Caco-2 (cell line): ENCODE results near the gene OSBPL2. TPM values are rescaled to one million over a fixed set of nuclear protein-coding genes. Genes with fewer than 3 reads are reported as not detected.

Source experiments
- BruUV-seq: library from RNA; stranded (reverse); fragments of 400-500 nt; replicated peaks from 2 replicates; lab custom pipeline; 2021; lab: Mats Ljungman, UMichigan
- CTCF ChIA-PET: fragments of 300-600 bp; sonication (Branson Sonifier 250); formaldehyde crosslinking; loops from one replicate; lab custom pipeline; 2022; ENCODE audit warnings: antibody characterized with exemption; lab: Charles Lee
- POLR2A ChIA-PET: fragments of 300-600 bp; sonication (Branson Sonifier 250); formaldehyde crosslinking; loops from one replicate; lab custom pipeline; 2022; ENCODE audit warnings: antibody characterized with exemption; lab: Charles Lee
- DNase-seq, 2 experiments: peaks; one replicate each; pipeline versions ENCODE4 v3.0.0 to v3.0.0-alpha.2; 2020 to 2022
- H3K27me3 ChIP-seq: replicated peaks from 2 replicates; pipeline ENCODE4 v1.6.0; 2011; ENCODE audit warnings: low read length; ENCODE audit not compliant: control insufficient read depth, insufficient read depth
- H3K36me3 ChIP-seq: 2 replicates; pipeline ENCODE4 v1.5.1; 2011; ENCODE audit warnings: low read length; ENCODE audit not compliant: control insufficient read depth, insufficient read depth
- H3K4me1 ChIP-seq: fragments of 250-450 bp; sonication (Bioruptor Pico); 2 replicates; pipeline ENCODE4 v1.5.1; 2020; ENCODE audit warnings: mild to moderate bottlenecking
- H3K4me3 ChIP-seq: 2 replicates; pipeline ENCODE4 v1.5.1; 2011; ENCODE audit warnings: low read depth, mild to moderate bottlenecking, control low read depth, low read length
- H3K9me3 ChIP-seq: fragments of 250-450 bp; sonication (Bioruptor Pico); 2 replicates; pipeline ENCODE4 v1.5.1; 2020; ENCODE audit warnings: mild to moderate bottlenecking, moderate library complexity
- H3K27ac Mint-ChIP-seq: one replicate; pipeline ENCODE4 v1.8.0; 2022; ENCODE audit warnings: mixed read lengths; ENCODE audit not compliant: unreplicated experiment
- H3K27me3 Mint-ChIP-seq: one replicate; pipeline ENCODE4 v1.8.0; 2022; ENCODE audit warnings: mixed read lengths; ENCODE audit not compliant: insufficient read depth, unreplicated experiment
- H3K36me3 Mint-ChIP-seq: one replicate; pipeline ENCODE4 v1.8.0; 2022; ENCODE audit warnings: mild to moderate bottlenecking, mixed read lengths; ENCODE audit not compliant: insufficient read depth, unreplicated experiment
- H3K4me1 Mint-ChIP-seq: one replicate; pipeline ENCODE4 v1.8.0; 2022; ENCODE audit warnings: low read depth, mixed read lengths; ENCODE audit not compliant: unreplicated experiment
- H3K4me3 Mint-ChIP-seq: one replicate; pipeline ENCODE4 v1.8.0; 2022; ENCODE audit warnings: mild to moderate bottlenecking, moderate library complexity, mixed read lengths; ENCODE audit not compliant: unreplicated experiment
- H3K9me3 Mint-ChIP-seq: one replicate; pipeline ENCODE4 v1.8.0; 2022; ENCODE audit warnings: mixed read lengths; ENCODE audit not compliant: unreplicated experiment
- intact Hi-C: fragments of 100-400 bp; cut with micrococcal nuclease; formaldehyde crosslinking; loops from one replicate; pipeline ENCODE4 v1.10.0; 2022; ENCODE audit not compliant: unreplicated experiment
- total RNA-seq: library from RNA; stranded (reverse); gene quantifications from 2 replicates; pipeline ENCODE4 v1.2.3, GENCODE V29; 2022
- TF ChIP-seq, protein P1 (sequence below), 2 experiments: fragments of 200-600 bp in 1 of 2; IDR thresholded peaks; 1 replicate in 1 of 2; 2 replicates in 1 of 2; pipeline versions ENCODE4 v1.5.1 to v1.8.0; 2011 to 2022; ENCODE audit warnings: antibody characterized with exemption in 1 of 2, control low read depth in 1 of 2, inconsistent platforms in 1 of 2, low read depth in 1 of 2, low read length in 1 of 2, mild to moderate bottlenecking in 1 of 2, moderate library complexity in 1 of 2; ENCODE audit not compliant: insufficient read depth in 1 of 2, severe bottlenecking in 1 of 2, unreplicated experiment in 1 of 2

The OSBPL2 gene
- total RNA-seq, 1 experiment from 2014 or later: 132 TPM

DNA sequence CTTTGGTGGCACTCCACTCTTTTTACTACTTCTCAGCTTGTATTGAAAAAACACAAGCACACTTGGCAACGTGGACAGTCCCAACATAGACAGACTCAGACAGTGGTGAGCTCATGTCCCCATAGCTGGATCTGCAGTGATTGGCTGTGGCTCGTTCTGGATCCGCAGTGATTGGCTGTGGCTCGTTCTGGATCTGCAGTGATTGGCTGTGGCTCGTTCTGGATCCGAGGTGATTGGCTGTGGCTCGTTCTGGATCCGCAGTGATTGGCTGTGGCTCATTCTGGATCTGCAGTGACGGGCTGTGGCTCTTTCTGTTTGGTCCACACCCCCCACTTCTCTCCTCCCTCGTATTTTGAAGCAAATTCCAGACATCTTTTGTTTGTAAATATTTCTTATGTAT, 28.0 kb downstream of the OSBPL2 start:
- peaks cover 11% of the 10 kb centered on the region for H3K36me3 ChIP-seq
- ChIA-PET CTCF (interaction anchor here (0.5 kb wide), 1 partner anchor 215 kb away, joined by 3 read pairs; no protein-coding TSS in a partner anchor), POLR2A (interaction anchor here (0.8 kb wide), 1 partner anchor 1898 kb away, joined by 5 read pairs; no protein-coding TSS in a partner anchor)
- DNase-seq: peak in 1 of 2 experiments; percentile 47
- H3K4me3 ChIP-seq: no peak overlapping the region
- intact Hi-C loops: no loop called here
- no peak overlapping the region for H3K27ac Mint-ChIP-seq
- no peaks in the 10 kb centered on the region for H3K27me3 Mint-ChIP-seq
- peaks cover 8% of the 10 kb centered on the region for H3K4me1 Mint-ChIP-seq
- TF ChIP-seq, protein P1, sequence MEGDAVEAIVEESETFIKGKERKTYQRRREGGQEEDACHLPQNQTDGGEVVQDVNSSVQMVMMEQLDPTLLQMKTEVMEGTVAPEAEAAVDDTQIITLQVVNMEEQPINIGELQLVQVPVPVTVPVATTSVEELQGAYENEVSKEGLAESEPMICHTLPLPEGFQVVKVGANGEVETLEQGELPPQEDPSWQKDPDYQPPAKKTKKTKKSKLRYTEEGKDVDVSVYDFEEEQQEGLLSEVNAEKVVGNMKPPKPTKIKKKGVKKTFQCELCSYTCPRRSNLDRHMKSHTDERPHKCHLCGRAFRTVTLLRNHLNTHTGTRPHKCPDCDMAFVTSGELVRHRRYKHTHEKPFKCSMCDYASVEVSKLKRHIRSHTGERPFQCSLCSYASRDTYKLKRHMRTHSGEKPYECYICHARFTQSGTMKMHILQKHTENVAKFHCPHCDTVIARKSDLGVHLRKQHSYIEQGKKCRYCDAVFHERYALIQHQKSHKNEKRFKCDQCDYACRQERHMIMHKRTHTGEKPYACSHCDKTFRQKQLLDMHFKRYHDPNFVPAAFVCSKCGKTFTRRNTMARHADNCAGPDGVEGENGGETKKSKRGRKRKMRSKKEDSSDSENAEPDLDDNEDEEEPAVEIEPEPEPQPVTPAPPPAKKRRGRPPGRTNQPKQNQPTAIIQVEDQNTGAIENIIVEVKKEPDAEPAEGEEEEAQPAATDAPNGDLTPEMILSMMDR (IDR thresholded peaks at IDR 0.05; ENCODE audit: insufficient read depth in 1 of 2, low read depth in 1 of 2, low read length in 1 of 2, severe bottlenecking in 1 of 2, unreplicated experiment in 1 of 2): no peak
- H3K36me3 Mint-ChIP-seq: peaks cover 76% of the 10 kb centered on the region
- no peaks in the 10 kb centered on the region for H3K9me3 ChIP-seq
- H3K27me3 ChIP-seq: no peaks in the 10 kb centered on the region
- H3K9me3 Mint-ChIP-seq: no peaks in the 10 kb centered on the region
- H3K4me1 ChIP-seq: no peaks in the 10 kb centered on the region
- H3K4me3 Mint-ChIP-seq: no peak overlapping the region
- BruUV-seq: no TSS peak

GRCh38 chr20:62266851-62267250, 28.5 kb downstream of the OSBPL2 start:
- no TSS peak for BruUV-seq
- H3K27ac Mint-ChIP-seq: no peak overlapping the region
- TF ChIP-seq, protein P1 (IDR thresholded peaks at IDR 0.05; ENCODE audit: insufficient read depth in 1 of 2, low read depth in 1 of 2, low read length in 1 of 2, severe bottlenecking in 1 of 2, unreplicated experiment in 1 of 2): no peak
- H3K4me1 Mint-ChIP-seq: peaks cover 8% of the 10 kb centered on the region
- Histone ChIP-seq H3K36me3 (peaks cover 11% of the 10 kb centered on the region), H3K4me3 (no peak overlapping the region), H3K9me3 (no peaks in the 10 kb centered on the region), H3K4me1 (no peaks in the 10 kb centered on the region), H3K27me3 (no peaks in the 10 kb centered on the region)
- no peak for DNase-seq
- H3K9me3 Mint-ChIP-seq: no peaks in the 10 kb centered on the region
- no peaks in the 10 kb centered on the region for H3K27me3 Mint-ChIP-seq
- H3K4me3 Mint-ChIP-seq: no peak overlapping the region
- peaks cover 76% of the 10 kb centered on the region for H3K36me3 Mint-ChIP-seq
- POLR2A ChIA-PET: no interaction called here
- intact Hi-C loops: no loop called here
- CTCF ChIA-PET: interaction anchor here (0.5 to 1.3 kb wide), 2 partner anchors 36 to 214 kb away, joined by 3 read pairs; partner anchors contain the start of gene ADRM1

GRCh38 chr20:62267543-62267942, 29.2 kb downstream of the OSBPL2 start:
- TF ChIP-seq, protein P1 (IDR thresholded peaks at IDR 0.05; ENCODE audit: insufficient read depth in 1 of 2, low read depth in 1 of 2, low read length in 1 of 2, severe bottlenecking in 1 of 2, unreplicated experiment in 1 of 2): no peak
- intact Hi-C loops: no loop called here
- H3K4me3 Mint-ChIP-seq: no peak overlapping the region
- BruUV-seq: no TSS peak
- Histone ChIP-seq H3K9me3 (no peaks in the 10 kb centered on the region), H3K27me3 (no peaks in the 10 kb centered on the region), H3K36me3 (peaks cover 7% of the 10 kb centered on the region), H3K4me1 (no peaks in the 10 kb centered on the region), H3K4me3 (no peak overlapping the region)
- peaks cover 8% of the 10 kb centered on the region for H3K4me1 Mint-ChIP-seq
- no peak for DNase-seq
- CTCF ChIA-PET: interaction anchor here (1.3 kb wide), 1 partner anchor 35 kb away, joined by 3 read pairs; the partner anchor contains the start of gene ADRM1
- H3K27ac Mint-ChIP-seq: no peak overlapping the region
- H3K36me3 Mint-ChIP-seq: peaks cover 76% of the 10 kb centered on the region
- H3K27me3 Mint-ChIP-seq: no peaks in the 10 kb centered on the region
- POLR2A ChIA-PET: no interaction called here
- H3K9me3 Mint-ChIP-seq: no peaks in the 10 kb centered on the region
